IMR-90 (cell line): ENCODE results near the gene ACP6. TPM values are rescaled to one million over a fixed set of nuclear protein-coding genes. Genes with fewer than 3 reads are reported as not detected.

Experiments
- ATAC-seq: fragments of 200-7000 bp; cut with Tn5 transposase; 2 replicates; pipeline ENCODE4 v1.9.1; 2020; ENCODE audit warnings: low read depth, mild to moderate bottlenecking, moderate library complexity
- BruUV-seq: library from RNA; stranded (reverse); fragments of 400-500 nt; replicated peaks from 2 replicates; lab custom pipeline; 2021; lab: Mats Ljungman, UMichigan
- CTCF ChIA-PET: fragments of 300-600 bp; formaldehyde crosslinking; extraction: SDS; loops from one replicate; lab custom pipeline; 2021; ENCODE audit warnings: antibody characterized with exemption; lab: Yijun Ruan, JAX
- POLR2A ChIA-PET: fragments of 300-600 bp; sonication (Branson Sonifier 250); formaldehyde crosslinking; loops from one replicate; lab custom pipeline; 2022; ENCODE audit warnings: antibody characterized with exemption; ENCODE audit not compliant: unreplicated experiment; lab: Charles Lee
- DNase-seq: peaks from one replicate; pipeline ENCODE4 v3.0.0; 2013
- H2AFZ ChIP-seq: replicated peaks from 2 replicates; pipeline ENCODE3; 2013; ENCODE audit warnings: low read length, mild to moderate bottlenecking; ENCODE audit not compliant: poor library complexity
- H2AK5ac ChIP-seq: 2 replicates; pipeline ENCODE4 v1.6.1; 2013; ENCODE audit warnings: low read depth, low read length, inconsistent platforms
- H2AK9ac ChIP-seq: replicated peaks from 2 replicates; pipeline ENCODE3; 2013; ENCODE audit warnings: mild to moderate bottlenecking, low read depth, low read length, moderate library complexity; ENCODE audit not compliant: poor library complexity
- H2BK120ac ChIP-seq: 2 replicates; pipeline ENCODE4 v1.6.1; 2013; ENCODE audit warnings: low read depth, low read length, inconsistent platforms
- H2BK15ac ChIP-seq: 3 replicates; pipeline ENCODE4 v1.6.1; 2013; ENCODE audit warnings: low read depth, low read length, inconsistent platforms
- H2BK20ac ChIP-seq: 2 replicates; pipeline ENCODE4 v1.6.1; 2013; ENCODE audit warnings: low read depth, mild to moderate bottlenecking, inconsistent platforms, low read length, moderate library complexity
- H2BK5ac ChIP-seq: 2 replicates; pipeline ENCODE4 v1.6.1; 2013; ENCODE audit warnings: mild to moderate bottlenecking, low read depth, low read length, inconsistent platforms; ENCODE audit not compliant: poor library complexity, severe bottlenecking
- H3K14ac ChIP-seq: replicated peaks from 2 replicates; pipeline ENCODE4 v1.6.1; 2013; ENCODE audit warnings: low read depth, low read length, inconsistent platforms
- H3K18ac ChIP-seq: 2 replicates; pipeline ENCODE4 v1.6.1; 2013; ENCODE audit warnings: low read depth, low read length, control low read depth
- H3K23ac ChIP-seq: 2 replicates; pipeline ENCODE4 v1.6.1; 2013; ENCODE audit warnings: low read depth, low read length, inconsistent platforms
- H3K27ac ChIP-seq: 2 replicates; pipeline ENCODE4 v1.5.1; 2013; ENCODE audit warnings: mild to moderate bottlenecking, control low read depth, low read length; ENCODE audit not compliant: insufficient read depth
- H3K27me3 ChIP-seq: 2 replicates; pipeline ENCODE4 v1.6.1; 2013; ENCODE audit warnings: low read length; ENCODE audit not compliant: control insufficient read depth, insufficient read depth
- H3K36me3 ChIP-seq: 2 replicates; pipeline ENCODE4 v1.6.1; 2013; ENCODE audit warnings: low read length, mixed read lengths; ENCODE audit not compliant: control insufficient read depth, insufficient read depth
- H3K4ac ChIP-seq: 2 replicates; pipeline ENCODE4 v1.6.1; 2013; ENCODE audit warnings: low read depth, low read length, inconsistent platforms
- H3K4me1 ChIP-seq: 2 replicates; pipeline ENCODE4 v1.6.1; 2013; ENCODE audit warnings: low read length, mixed read lengths; ENCODE audit not compliant: control insufficient read depth, insufficient read depth
- H3K4me2 ChIP-seq: 2 replicates; pipeline ENCODE4 v1.6.1; 2013; ENCODE audit warnings: low read depth, mild to moderate bottlenecking, control low read depth, low read length, moderate library complexity
- H3K4me3 ChIP-seq: 2 replicates; pipeline ENCODE4 v1.5.1; 2013; ENCODE audit warnings: low read depth, mild to moderate bottlenecking, control low read depth, low read length, moderate library complexity; ENCODE audit not compliant: insufficient read depth
- H3K56ac ChIP-seq: 2 replicates; pipeline ENCODE4 v1.6.1; 2013; ENCODE audit warnings: low read length, inconsistent platforms; ENCODE audit not compliant: insufficient read depth; ENCODE audit errors: extremely low read depth
- H3K79me1 ChIP-seq, 2 experiments: 2 replicates each; pipeline ENCODE4 v1.6.1; 2013; ENCODE audit warnings: low read length in 2 of 2, inconsistent platforms in 1 of 2, low read depth in 1 of 2
- H3K9ac ChIP-seq: 2 replicates; pipeline ENCODE4 v1.6.1; 2013; ENCODE audit warnings: low read depth, low read length, control low read depth
- H3K9me1 ChIP-seq: 2 replicates; pipeline ENCODE4 v1.6.1; 2013; ENCODE audit warnings: low read length, inconsistent platforms; ENCODE audit not compliant: insufficient read depth
- H3K9me3 ChIP-seq: 2 replicates; pipeline ENCODE4 v1.6.1; 2013; ENCODE audit warnings: low read length; ENCODE audit not compliant: control insufficient read depth, insufficient read depth
- H4K20me1 ChIP-seq: 2 replicates; pipeline ENCODE4 v1.6.1; 2013; ENCODE audit warnings: low read length, inconsistent platforms; ENCODE audit not compliant: insufficient read depth
- H4K5ac ChIP-seq: 2 replicates; pipeline ENCODE4 v1.6.1; 2013; ENCODE audit warnings: mild to moderate bottlenecking, low read depth, low read length, control low read depth
- H4K8ac ChIP-seq, 2 experiments: 2 replicates each; pipeline ENCODE4 v1.6.1; 2013; ENCODE audit warnings: low read depth in 2 of 2, low read length in 2 of 2, control low read depth in 1 of 2, inconsistent platforms in 1 of 2
- H4K91ac ChIP-seq: 2 replicates; pipeline ENCODE4 v1.6.1; 2013; ENCODE audit warnings: low read depth, low read length, inconsistent platforms; ENCODE audit not compliant: insufficient read depth
- CHD1 ChIP-seq: IDR thresholded peaks from 2 replicates; pipeline ENCODE4 v1.6.1; 2012; ENCODE audit warnings: low read depth, low read length, improper control_type of control experiment
- MAFK ChIP-seq: IDR thresholded peaks from 2 replicates; pipeline ENCODE4 v1.6.1; 2012; ENCODE audit warnings: low read depth, low read length, improper control_type of control experiment
- MXI1 ChIP-seq: IDR thresholded peaks from 2 replicates; pipeline ENCODE4 v1.6.1; 2012; ENCODE audit warnings: low read depth, mild to moderate bottlenecking, low read length, moderate library complexity, borderline replicate concordance
- NFE2L2 ChIP-seq: fragments of 150-350 bp; IDR thresholded peaks from 2 replicates; pipeline ENCODE4 v1.6.1; 2016; ENCODE audit warnings: low read depth, mild to moderate bottlenecking, low read length
- POLR2A ChIP-seq: IDR thresholded peaks from 2 replicates; pipeline ENCODE4 v1.6.1; 2012; ENCODE audit warnings: mild to moderate bottlenecking, low read depth, low read length
- RAD21 ChIP-seq: IDR thresholded peaks from 2 replicates; pipeline ENCODE4 v1.6.1; 2012; ENCODE audit warnings: low read length, improper control_type of control experiment
- RCOR1 ChIP-seq: IDR thresholded peaks from 2 replicates; pipeline ENCODE4 v1.6.1; 2012; ENCODE audit warnings: mild to moderate bottlenecking, low read length, improper control_type of control experiment; ENCODE audit not compliant: insufficient replicate concordance
- RFX5 ChIP-seq: IDR thresholded peaks from 2 replicates; pipeline ENCODE4 v1.8.0; 2012; ENCODE audit warnings: low read depth, mild to moderate bottlenecking, low read length, moderate library complexity
- SMC3 ChIP-seq: fragments of 150-350 bp; IDR thresholded peaks from 2 replicates; pipeline ENCODE4 v1.6.1; 2016; ENCODE audit warnings: low read depth, mild to moderate bottlenecking, antibody characterized with exemption, low read length, moderate library complexity
- WGBS, 2 experiments: methylation state at CpG; one replicate each; pipeline versions ENCODE4 v1.1.5 to v1.1.7; 2013; ENCODE audit warnings: missing lambda C conversion rate in 2 of 2; ENCODE audit not compliant: insufficient read length in 1 of 2; ENCODE audit errors: extremely low coverage in 2 of 2; 5-methylcytosine and 5-hydroxymethylcytosine counted together
- dilution Hi-C: fragments of 300-500 bp; cut with HindIII; formaldehyde crosslinking; loops from one replicate; pipeline ENCODE4 v1.14.3; 2018; ENCODE audit warnings: low sequenced_read_pairs; ENCODE audit not compliant: unreplicated experiment
- in situ Hi-C: fragments of 300-500 bp; cut with MboI; formaldehyde crosslinking; loops from 3 replicates; pipeline ENCODE4 v1.14.3; 2019; ENCODE audit warnings: low sequenced_read_pairs, inconsistent platforms, mixed read lengths
- intact Hi-C: fragments of 100-400 bp; cut with micrococcal nuclease; formaldehyde crosslinking; loops from 2 replicates; pipeline ENCODE4 v1.10.0; 2022
- polyA plus RNA-seq, 3 experiments: library from polyadenylated mRNA; depleted of rRNA; stranded (reverse); fragments of >200 nt; gene quantifications; 2 replicates each; pipeline ENCODE4 v1.2.3, GENCODE V29; 2012; ENCODE audit warnings: low replicate concordance in 1 of 3
- total RNA-seq: library from RNA; depleted of rRNA; stranded (reverse); fragments of >200 nt; gene quantifications from 2 replicates; pipeline ENCODE4 v1.2.3, GENCODE V29; 2012
- TF ChIP-seq, protein P1 (sequence below): fragments of 150-350 bp; IDR thresholded peaks from 2 replicates; pipeline ENCODE4 v1.6.1; 2016; ENCODE audit warnings: low read depth, mild to moderate bottlenecking, low read length, moderate library complexity, borderline replicate concordance
- TF ChIP-seq, protein P2 (sequence below): fragments of 150-350 bp; IDR thresholded peaks from 2 replicates; pipeline ENCODE4 v1.6.1; 2017; ENCODE audit warnings: mild to moderate bottlenecking, antibody characterized with exemption, low read length, low read depth

The ACP6 gene
- total and polyA plus RNA-seq, 2 of the 4 experiments (the other 2 are of a cell fraction) = 2.5 to 8.2 TPM

DNA sequence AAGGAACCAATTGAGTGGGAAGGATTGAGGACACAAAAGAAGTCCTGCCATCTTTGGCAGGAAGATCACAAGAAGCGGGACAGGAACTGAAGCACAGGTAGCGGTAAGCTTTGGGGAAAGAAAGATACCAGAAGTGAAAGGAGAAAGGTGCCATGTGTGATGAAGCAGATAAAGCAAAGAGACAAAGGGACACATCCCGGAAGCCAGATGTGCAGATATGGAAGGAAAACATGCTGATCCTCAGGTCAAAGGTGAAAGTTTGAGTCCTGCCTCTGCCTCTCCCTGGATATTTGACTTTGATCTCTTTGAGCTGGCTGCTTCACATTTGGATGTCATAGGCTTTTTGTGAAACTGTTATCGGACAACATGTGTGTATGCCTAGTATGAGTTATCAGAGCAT is 34.0 kb downstream of the ACP6 start:
- Histone ChIP-seq H2BK120ac (no peak overlapping the region), H3K9me1 (no peaks in the 10 kb centered on the region), H3K27ac (no peak overlapping the region), H2AK9ac (no peak overlapping the region), H3K36me3 (no peaks in the 10 kb centered on the region), H2AFZ (no peak overlapping the region), H3K18ac (no peak overlapping the region), H3K4me1 (no peaks in the 10 kb centered on the region), H2BK15ac (no peak overlapping the region), H3K56ac (no peak overlapping the region), H3K27me3 (no peaks in the 10 kb centered on the region), H4K20me1 (no peaks in the 10 kb centered on the region), H3K79me1 (no peaks in the 10 kb centered on the region), H3K14ac (no peak overlapping the region), H2BK20ac (no peak overlapping the region), H3K9me3 (no peaks in the 10 kb centered on the region), H4K8ac (no peak overlapping the region), H2AK5ac (no peak overlapping the region), H3K4ac (no peak overlapping the region), H4K91ac (no peak overlapping the region), H3K23ac (no peak overlapping the region), H4K5ac (no peak overlapping the region), H3K9ac (no peak overlapping the region), H3K4me3 (no peak overlapping the region), H3K4me2 (no peak overlapping the region), H2BK5ac (no peak overlapping the region)
- DNase-seq = no peak
- intact Hi-C loops (no loop called here), in situ Hi-C loops (loop anchor here (5.0 to 10.0 kb wide), 3 partner anchors 144 to 362 kb away; no protein-coding TSS in a partner anchor), dilution Hi-C loops (no loop called here)
- ChIA-PET CTCF (no interaction called here), POLR2A (no interaction called here)
- no TSS peak for BruUV-seq
- ATAC-seq = no peak
- TF ChIP-seq RFX5 (no peak), RAD21 (no peak), RCOR1 (no peak), MAFK (no peak), MXI1 (no peak), POLR2A (no peak), CHD1 (no peak), SMC3 (no peak), NFE2L2 (no peak)
- TF ChIP-seq, protein P1, sequence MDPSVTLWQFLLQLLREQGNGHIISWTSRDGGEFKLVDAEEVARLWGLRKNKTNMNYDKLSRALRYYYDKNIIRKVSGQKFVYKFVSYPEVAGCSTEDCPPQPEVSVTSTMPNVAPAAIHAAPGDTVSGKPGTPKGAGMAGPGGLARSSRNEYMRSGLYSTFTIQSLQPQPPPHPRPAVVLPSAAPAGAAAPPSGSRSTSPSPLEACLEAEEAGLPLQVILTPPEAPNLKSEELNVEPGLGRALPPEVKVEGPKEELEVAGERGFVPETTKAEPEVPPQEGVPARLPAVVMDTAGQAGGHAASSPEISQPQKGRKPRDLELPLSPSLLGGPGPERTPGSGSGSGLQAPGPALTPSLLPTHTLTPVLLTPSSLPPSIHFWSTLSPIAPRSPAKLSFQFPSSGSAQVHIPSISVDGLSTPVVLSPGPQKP = no peak
- TF ChIP-seq, protein P2, sequence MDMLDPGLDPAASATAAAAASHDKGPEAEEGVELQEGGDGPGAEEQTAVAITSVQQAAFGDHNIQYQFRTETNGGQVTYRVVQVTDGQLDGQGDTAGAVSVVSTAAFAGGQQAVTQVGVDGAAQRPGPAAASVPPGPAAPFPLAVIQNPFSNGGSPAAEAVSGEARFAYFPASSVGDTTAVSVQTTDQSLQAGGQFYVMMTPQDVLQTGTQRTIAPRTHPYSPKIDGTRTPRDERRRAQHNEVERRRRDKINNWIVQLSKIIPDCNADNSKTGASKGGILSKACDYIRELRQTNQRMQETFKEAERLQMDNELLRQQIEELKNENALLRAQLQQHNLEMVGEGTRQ = no peak
- WGBS, 2 experiments = 93% methylated on average over 3 of the region's 4 CpGs; no CpG with 5 or more reads in 1 of the 2 experiments
